HG02973 (cell line): ENCODE measurements around the gene GRIA4.

Experiments used
- ATAC-seq: cut with Tn5 transposase; IDR thresholded peaks from one replicate; pipeline ENCODE4 v1.9.1; 2021; ENCODE audit warnings: moderate library complexity; ENCODE audit not compliant: unreplicated experiment

Gene GRIA4

DNA sequence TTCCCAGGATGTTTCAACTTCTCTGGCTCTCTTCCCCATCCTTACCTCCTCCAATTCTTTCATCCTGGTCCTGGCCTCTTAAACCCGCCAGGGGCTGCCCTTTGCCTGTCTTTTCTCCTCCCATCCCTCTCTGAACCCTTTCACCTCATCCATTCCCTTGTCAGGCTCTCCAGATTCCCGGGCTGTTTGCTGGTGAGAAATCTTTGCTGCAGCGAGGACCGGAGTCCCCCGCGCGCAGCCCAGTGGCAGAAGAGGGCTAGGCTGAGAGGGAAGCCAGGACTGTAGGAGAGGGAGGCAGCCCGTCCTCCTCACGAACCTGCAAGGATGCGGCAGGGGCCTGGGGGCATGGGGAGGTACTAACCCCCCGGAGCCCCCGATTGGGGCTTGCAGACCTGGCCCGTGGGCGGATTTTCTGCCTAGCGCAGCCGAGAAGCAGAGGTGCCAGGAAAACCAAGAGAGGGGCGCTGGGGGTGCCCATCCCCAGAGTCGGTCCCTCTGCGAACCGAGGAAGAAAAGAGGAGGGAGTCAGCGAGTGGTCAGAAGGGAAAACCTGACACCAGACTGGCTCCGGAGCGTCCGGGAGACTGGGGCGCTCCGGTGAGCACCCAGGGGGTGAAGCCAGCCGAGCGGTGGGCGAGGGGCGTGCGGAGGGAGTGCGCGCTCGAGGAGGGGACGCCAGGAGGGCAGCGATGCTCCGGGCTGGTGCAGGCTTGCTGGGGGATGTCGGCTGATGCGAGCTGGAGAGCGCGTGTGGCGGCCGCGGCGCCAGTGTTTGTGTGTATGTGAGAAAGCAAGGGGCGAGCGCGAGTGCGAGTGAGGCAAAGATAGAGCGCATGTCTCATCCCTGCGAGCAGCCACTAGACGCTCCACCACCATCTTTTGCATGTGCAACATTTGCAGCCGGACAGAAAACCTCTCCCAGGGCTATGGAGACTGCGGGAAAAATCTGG, at the start of gene GRIA4:
TSS of gene GRIA4 (plus strand) at position 242 of the 950 bp plus-strand sequence. CDS start 925 bp downstream, outside the sequence.
- ATAC-seq = no peak

DNA sequence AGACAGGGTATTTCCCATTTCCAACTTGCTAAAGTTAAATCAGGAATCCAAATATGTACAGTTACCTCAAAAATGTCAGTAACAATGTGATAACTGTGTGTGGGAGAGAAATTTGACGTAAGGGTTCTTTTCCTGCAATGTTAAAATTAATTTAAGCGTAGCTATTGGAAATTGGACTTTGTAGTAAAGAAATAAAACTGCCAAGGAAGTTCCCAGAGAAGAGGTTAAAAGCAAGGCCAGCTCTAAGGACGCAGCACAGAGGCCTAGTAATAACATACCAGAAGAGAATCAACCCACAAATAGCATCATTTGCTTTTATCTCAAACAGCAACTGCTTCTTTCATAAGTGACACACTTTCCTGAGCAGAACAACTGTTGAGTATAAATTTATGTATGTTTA, 36.8 kb upstream of the GRIA4 start:
- no peak for ATAC-seq

DNA sequence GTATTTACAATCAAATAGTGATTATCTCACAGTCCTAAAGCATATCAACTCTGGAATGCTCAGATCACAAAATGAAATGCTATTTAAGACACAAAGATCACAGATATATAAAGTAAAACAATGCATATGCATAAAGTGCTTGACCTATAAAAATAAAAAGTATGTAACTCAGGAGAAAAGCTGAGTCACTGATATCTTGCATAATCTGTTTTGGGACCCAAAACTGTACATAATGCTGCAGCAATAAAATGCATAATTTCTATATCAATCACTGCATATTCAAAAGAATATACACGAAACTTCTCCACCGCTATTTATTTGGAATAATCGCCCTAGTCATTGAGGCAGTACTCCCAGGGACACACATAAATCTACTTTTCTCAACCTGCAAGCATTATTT, 34.9 kb upstream of the GRIA4 start:
- ATAC-seq = no peak

DNA sequence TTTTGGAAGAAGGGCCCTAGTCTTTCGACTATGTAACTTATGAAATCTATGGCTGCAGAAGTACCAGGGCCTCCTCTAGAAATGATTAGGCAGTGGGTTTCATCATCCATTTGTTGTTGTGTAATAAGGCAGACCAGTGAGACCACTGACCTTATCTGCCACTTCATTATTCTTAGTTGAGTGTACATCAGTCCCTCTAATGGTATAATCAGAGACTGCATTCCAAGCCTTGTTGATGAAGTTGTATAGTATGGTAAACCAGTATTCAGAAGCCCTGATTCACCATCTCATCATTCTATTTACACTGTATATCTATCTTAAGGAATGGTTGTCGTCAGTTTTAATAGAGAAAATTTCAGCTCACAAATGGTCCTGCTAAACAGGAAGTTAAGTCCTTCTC, 32.2 kb upstream of the GRIA4 start:
- ATAC-seq = no peak

DNA sequence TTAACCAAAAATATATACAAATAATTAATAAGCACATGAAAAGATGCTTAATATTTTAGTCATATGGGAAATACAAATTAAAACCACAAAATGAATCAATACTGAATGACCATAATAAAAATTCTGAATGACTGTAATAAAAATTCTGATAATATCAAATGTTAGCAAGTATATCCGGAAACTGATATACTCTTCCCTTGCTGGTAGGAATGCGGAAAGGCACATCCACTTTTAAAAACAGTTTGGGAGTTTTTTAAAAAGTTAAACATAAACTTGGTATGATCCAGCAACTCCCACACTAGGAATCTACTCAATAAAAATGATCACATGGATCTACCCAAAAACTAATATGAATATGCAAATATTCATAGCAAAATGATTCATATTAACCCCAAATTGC, 30.8 kb upstream of the GRIA4 start:
- ATAC-seq = no peak

DNA sequence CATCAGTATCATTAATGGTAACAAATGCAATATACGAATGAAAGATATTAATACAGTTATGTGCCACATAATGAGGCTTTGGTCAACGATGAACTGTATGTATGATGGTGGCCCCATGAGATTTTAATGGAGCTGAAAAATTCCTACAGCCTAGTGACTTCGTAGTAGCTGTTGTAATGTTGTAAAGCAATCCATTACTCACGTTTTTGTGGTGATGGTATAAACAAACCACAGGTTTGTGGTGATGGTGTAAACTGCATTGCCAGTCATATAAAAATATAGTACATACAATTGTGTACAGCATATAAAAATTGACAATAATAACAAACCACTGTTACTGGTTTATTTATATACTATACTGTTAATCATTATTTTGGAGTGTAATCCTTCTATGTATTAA, 27.4 kb upstream of the GRIA4 start:
- ATAC-seq = no peak

DNA sequence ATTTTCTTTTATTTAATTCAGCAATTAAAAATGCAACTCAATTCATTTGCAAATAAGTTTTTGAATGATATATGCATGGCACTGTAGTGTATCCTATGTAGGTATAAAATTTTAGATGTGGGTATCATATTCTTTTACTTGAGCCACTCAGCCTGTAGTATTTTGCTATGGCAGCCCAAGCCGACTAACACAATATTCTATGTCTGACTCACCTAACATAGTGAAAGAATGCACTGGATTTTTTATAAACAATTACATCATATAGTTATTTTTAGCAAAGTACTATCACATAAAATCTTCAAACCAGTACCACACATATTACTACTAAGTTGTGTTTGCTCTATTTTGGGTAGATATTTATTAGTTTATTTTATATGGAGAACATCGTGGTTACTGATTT, 21.9 kb upstream of the GRIA4 start:
- no peak for ATAC-seq

DNA sequence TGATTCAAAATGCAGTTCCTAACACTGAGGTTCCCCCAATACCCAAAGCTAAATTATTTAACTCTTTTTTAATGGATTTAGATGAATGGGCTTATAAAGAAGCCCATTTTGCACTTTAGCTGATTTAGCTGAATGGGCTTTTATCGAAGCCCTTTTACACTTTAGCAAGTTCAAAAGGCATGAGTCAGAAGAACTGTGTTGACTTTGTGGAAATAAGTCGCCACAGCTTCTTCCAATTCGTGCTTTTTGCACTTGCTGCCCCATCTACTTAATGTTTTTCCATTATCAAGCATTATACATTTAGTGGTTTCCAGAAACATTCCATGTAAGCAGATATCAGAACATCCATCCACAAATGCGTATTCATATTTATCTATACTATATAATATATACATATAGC, 20.5 kb upstream of the GRIA4 start:
- ATAC-seq = no peak

- ATAC-seq = no peak
These were observed 17.8 kb upstream of the GRIA4 start for GRCh38 chr11:105592035-105592434.

DNA sequence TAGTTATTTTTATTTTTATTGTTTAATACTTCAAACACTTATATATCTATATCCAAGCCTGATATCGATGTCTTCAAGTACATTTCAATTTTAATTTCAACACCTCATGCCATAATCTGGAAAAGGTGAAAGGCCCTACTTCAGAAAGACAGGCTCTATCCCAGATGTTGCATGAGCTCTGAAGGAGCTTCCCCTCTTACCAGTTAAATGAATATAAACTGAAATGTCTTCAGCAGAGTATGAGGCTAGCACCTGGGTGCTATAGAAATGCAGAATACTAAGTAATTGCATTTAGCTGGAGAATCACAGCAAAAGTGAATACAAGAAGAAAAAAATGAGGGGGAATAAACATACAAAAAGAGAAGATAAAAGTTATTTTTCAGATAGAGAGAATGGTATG, 11.5 kb upstream of the GRIA4 start:
- ATAC-seq = no peak

DNA sequence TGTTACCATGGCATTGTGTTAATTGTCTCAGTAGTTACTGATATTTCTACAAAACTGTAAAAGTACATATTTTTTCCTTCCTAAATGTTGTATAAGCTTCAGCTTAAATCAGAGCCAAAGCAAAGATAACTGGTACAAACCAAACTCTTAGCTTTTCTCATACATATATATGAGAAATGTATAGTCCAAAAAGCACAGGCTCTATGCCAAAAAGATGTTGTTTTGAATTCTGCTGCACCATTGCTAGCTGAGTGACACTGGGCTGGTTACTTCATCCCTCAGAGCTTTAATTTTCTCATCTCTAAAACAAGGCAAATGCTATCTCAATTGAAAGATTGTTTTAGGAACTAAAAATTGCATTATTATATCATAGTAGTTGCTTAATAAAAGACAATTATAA, 6.7 kb upstream of the GRIA4 start:
- ATAC-seq = no peak

GRCh38 chr11:105609341-105609781, 512 bp upstream of the GRIA4 start:
- ATAC-seq = peak; percentile 88

GRCh38 chr11:105610871-105611571, 1.1 kb downstream of the GRIA4 start:
- ATAC-seq = no peak

DNA sequence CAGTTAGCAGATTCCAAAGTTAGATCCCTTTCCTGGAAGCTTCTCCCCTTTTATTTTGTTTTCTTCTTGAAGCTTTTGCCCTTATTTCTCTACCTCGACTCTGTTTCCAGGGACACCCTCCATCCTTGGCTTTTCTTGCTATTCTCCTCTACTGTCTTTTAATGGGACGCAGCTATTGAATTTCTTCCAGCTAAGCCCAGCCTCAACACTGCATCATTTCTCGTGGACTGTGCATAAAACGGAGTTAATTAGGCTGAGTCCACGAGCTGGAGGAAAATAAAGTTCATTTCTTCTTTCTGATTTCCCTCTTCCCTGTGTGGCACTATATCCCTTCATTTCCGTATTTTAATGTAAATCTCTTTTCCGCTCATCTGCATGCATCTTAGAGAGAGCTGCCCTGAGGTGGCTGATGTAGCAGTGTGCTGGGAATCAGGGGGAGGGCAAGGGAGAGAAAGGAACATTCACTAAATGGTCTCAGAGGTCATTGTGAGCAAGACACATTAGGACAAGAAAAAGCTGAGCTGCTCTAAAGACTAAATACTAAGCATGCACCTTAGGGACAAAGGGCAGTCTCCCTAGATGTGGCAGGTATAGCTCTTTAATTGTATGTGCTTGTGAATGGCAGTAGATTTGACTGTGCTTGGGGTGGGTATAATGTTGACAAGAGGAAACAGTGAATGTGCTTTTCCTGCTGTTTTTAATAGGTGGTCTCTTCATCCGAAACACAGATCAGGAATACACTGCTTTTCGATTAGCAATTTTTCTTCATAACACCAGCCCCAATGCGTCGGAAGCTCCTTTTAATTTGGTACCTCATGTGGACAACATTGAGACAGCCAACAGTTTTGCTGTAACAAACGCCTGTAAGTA, 1.9 kb downstream of the GRIA4 start:
- no peak for ATAC-seq

GRCh38 chr11:105612771-105613170, 2.9 kb downstream of the GRIA4 start:
- no peak for ATAC-seq

DNA sequence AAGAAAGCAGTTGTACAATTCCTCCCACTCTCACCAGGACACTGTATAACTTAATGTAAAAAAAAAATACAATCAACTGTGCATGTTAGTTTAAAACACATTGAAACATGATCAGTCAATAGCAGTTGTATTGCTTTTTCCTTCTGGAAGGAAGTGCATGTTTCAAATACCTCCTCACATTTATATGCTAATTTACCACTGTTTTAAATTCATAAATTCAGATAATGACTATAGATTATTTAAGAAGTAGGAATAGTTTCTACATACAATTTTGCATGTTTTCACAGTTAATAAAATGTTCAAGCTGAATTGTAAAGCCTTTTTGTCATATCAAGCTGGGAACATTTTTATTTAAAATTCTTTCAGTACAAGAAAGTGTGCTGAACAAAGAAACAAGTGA, 3.3 kb downstream of the GRIA4 start:
- no peak for ATAC-seq

DNA sequence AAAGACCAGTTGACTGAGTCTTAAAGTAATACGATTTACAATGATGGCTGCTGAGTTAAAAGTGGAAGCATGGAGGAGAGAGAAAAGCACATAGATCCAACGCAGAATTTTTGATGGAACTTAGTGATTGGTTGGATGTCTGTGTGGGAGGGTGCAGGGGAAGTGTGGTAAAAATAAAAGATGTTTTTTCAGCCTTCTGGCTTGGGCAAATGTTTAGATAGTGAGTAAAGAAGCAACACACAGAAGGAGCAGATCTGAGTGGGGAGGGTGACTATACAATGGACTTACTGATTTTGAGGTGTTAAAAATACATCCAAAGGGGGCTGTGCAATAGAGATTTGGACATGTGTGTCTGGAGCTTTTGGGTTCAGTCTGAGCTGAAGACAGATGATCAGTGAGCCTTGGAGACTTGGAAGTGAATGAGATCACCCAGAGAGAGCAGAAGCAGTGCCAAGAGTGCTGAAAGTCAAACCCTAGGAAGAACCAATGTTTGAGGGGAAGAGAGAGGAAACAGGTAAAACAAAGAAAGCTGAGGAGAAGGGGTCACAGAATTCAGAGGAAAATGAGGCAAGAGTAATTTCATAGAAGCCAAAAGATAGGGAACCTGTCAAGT, 8.6 kb downstream of the GRIA4 start:
- no peak for ATAC-seq

DNA sequence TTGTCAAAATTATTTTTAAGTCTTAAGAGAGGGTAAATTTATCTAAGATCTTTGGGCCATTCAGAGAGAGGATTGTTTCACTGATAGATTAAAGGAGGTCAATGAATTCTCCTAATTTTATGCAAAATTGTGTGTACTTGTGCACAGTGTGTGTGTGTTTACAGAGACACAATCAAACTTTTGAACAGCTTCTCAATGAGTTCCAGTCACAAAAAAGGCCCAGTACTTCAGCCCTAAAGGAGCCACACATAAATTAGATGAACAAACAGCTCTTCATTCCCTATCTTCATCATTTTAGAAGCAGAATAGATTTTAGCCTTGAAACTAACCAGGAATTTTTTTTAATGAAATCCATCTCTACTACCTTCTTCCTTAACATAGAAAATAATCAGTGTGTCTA, 9.7 kb downstream of the GRIA4 start:
- ATAC-seq = no peak

DNA sequence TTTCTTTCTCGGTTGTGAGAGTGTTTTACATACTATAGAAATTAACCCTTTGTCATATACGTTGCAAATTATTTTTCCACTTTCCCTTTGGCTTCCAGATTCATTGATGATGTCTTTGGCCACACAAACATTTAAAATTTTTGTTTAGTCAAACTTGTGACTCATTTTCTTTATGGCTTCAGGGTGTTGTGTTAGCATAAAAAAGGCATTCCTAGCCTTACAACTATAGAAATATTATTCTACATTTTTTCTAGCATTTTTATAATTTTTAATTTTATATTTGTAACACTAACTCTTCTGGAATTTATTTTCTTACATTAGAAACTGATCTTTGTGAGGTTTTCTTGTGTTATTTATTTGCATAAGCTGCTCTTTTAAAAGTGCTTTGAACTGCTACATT, 12.1 kb downstream of the GRIA4 start:
- ATAC-seq = no peak

- no peak for ATAC-seq
These were observed 22.4 kb downstream of the GRIA4 start for GRCh38 chr11:105632316-105632715.

DNA sequence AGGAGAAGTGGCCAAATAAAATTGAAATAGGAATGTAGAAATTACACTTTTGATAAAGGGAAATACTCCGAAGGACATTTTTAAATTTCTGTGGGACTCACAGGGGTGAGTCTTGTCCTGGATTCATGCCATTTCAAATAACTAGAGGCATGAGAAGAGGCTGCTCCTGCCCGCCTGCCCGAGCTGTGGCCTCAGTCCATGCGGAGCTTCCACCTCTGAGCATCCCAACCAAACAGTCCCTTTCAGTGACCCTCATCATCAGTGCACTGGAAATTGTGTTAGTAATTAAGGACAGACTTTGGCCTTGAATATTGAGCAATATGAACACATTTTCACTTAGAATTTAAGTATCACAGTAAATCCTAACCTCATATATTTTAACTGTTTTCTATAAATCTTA, 25.6 kb downstream of the GRIA4 start:
- no peak for ATAC-seq
